ENCODE measurements around the gene TADA2B.

DNA sequence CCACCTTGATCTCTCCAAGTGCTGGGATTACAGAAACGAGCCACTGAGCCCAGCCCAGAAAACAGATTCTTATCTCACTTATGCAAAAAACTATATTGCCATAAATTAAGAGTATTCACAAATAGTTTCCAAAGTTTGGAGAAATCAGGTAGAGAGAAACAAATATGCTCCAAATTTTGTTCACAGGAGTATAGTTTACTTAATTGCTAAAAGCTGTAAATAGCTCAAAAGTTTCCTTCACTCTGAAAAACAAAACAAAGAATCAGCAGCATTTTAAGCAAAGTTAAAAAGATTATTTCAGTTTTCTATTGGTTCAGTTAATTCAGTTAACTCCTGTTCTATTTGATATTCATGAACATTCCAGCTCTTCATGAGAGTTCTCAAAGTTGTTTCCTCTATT is 43.2 kb downstream of the TADA2B start:
- TF ChIP-seq, protein P1, sequence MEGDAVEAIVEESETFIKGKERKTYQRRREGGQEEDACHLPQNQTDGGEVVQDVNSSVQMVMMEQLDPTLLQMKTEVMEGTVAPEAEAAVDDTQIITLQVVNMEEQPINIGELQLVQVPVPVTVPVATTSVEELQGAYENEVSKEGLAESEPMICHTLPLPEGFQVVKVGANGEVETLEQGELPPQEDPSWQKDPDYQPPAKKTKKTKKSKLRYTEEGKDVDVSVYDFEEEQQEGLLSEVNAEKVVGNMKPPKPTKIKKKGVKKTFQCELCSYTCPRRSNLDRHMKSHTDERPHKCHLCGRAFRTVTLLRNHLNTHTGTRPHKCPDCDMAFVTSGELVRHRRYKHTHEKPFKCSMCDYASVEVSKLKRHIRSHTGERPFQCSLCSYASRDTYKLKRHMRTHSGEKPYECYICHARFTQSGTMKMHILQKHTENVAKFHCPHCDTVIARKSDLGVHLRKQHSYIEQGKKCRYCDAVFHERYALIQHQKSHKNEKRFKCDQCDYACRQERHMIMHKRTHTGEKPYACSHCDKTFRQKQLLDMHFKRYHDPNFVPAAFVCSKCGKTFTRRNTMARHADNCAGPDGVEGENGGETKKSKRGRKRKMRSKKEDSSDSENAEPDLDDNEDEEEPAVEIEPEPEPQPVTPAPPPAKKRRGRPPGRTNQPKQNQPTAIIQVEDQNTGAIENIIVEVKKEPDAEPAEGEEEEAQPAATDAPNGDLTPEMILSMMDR (IDR thresholded peaks at IDR 0.05): no peak
- no peak for TF ChIP-seq POLR2A (IDR thresholded peaks at IDR 0.05)
